HEK293 (cell line): ENCODE results near the gene PSTPIP2.

Source experiments
- CTCF ChIA-PET: fragments of 350-600 bp; formaldehyde crosslinking; extraction: SDS; loops from one replicate; lab custom pipeline; 2021; ENCODE audit warnings: antibody characterized with exemption; lab: Yijun Ruan, JAX
- POLR2A ChIA-PET: fragments of 300-600 bp; formaldehyde crosslinking; extraction: SDS; loops from one replicate; lab custom pipeline; 2020; ENCODE audit warnings: antibody characterized with exemption, inconsistent platforms; lab: Yijun Ruan, JAX
- H3K27ac ChIP-seq: fragments of 200-500 bp; sonication (Bioruptor generic); 2 replicates; pipeline ENCODE4 v1.5.1; 2014; ENCODE audit warnings: low read depth, low read length, control low read depth, inconsistent platforms; ENCODE audit errors: extremely low read depth
- H3K36me3 ChIP-seq, 2 experiments: fragments of 200-500 bp in 1 of 2; sonication (Bioruptor generic) in 1 of 2; 1 replicate in 1 of 2; 2 replicates in 1 of 2; pipeline ENCODE4 v1.5.1; 2014 to 2017; ENCODE audit warnings: inconsistent platforms in 2 of 2, low read length in 2 of 2; ENCODE audit not compliant: control insufficient read depth in 2 of 2, insufficient read depth in 1 of 2
- H3K4me1 ChIP-seq: fragments of 200-500 bp; sonication (Bioruptor generic); 2 replicates; pipeline ENCODE4 v1.5.1; 2014; ENCODE audit warnings: mild to moderate bottlenecking, low read length, inconsistent platforms; ENCODE audit not compliant: control insufficient read depth, insufficient read depth
- H3K4me3 ChIP-seq: 2 replicates; pipeline ENCODE4 v1.5.1; 2011; ENCODE audit warnings: low read depth, mild to moderate bottlenecking, control low read depth, low read length, moderate library complexity
- H3K9me3 ChIP-seq: fragments of 200-500 bp; sonication (Bioruptor generic); 2 replicates; pipeline ENCODE4 v1.5.1; 2014; ENCODE audit warnings: low read depth, low read length, inconsistent platforms; ENCODE audit not compliant: control insufficient read depth, insufficient read depth
- EGR2 ChIP-seq: fragments of 450-650 bp; formaldehyde crosslinking; IDR thresholded peaks from 2 replicates; pipeline ENCODE4 v1.5.1; 2016; ENCODE audit warnings: low read depth, missing biosample characterization, missing genetic modification characterization
- SCRT2 ChIP-seq: fragments of 450-650 bp; formaldehyde crosslinking; IDR thresholded peaks from 2 replicates; pipeline ENCODE4 v1.5.1; 2016; ENCODE audit warnings: missing biosample characterization, missing genetic modification characterization
- ZBTB21 ChIP-seq: fragments of 450-650 bp; formaldehyde crosslinking; IDR thresholded peaks from 2 replicates; pipeline ENCODE4 v1.5.1; 2017; ENCODE audit warnings: missing biosample characterization, missing genetic modification characterization
- ZBTB8A ChIP-seq: fragments of 450-650 bp; formaldehyde crosslinking; IDR thresholded peaks from 2 replicates; pipeline ENCODE4 v1.5.1; 2016; ENCODE audit warnings: missing biosample characterization, missing genetic modification characterization
- ZNF133 ChIP-seq: fragments of 450-650 bp; formaldehyde crosslinking; IDR thresholded peaks from 2 replicates; pipeline ENCODE4 v1.5.1; 2016; ENCODE audit warnings: missing biosample characterization, missing genetic modification characterization
- ZNF157 ChIP-seq: fragments of 450-650 bp; formaldehyde crosslinking; IDR thresholded peaks from 2 replicates; pipeline ENCODE4 v1.5.1; 2016; ENCODE audit warnings: missing biosample characterization, missing genetic modification characterization
- ZNF24 ChIP-seq: fragments of 450-650 bp; formaldehyde crosslinking; IDR thresholded peaks from 2 replicates; pipeline ENCODE4 v1.5.1; 2016; ENCODE audit warnings: missing biosample characterization, missing genetic modification characterization
- ZNF266 ChIP-seq: fragments of 450-650 bp; formaldehyde crosslinking; IDR thresholded peaks from 2 replicates; pipeline ENCODE4 v1.5.1; 2016; ENCODE audit warnings: missing biosample characterization, missing genetic modification characterization, low read depth
- ZNF48 ChIP-seq: fragments of 450-650 bp; formaldehyde crosslinking; IDR thresholded peaks from 2 replicates; pipeline ENCODE4 v1.5.1; 2016; ENCODE audit warnings: missing biosample characterization, missing genetic modification characterization
- ZNF501 ChIP-seq: fragments of 450-650 bp; formaldehyde crosslinking; IDR thresholded peaks from 2 replicates; pipeline ENCODE4 v1.5.1; 2016; ENCODE audit warnings: missing biosample characterization, missing genetic modification characterization
- ZNF510 ChIP-seq: fragments of 450-650 bp; formaldehyde crosslinking; IDR thresholded peaks from 2 replicates; pipeline ENCODE4 v1.5.1; 2018; ENCODE audit warnings: mild to moderate bottlenecking, missing genetic modification characterization, missing biosample characterization; ENCODE audit not compliant: insufficient replicate concordance
- ZNF621 ChIP-seq: fragments of 450-650 bp; formaldehyde crosslinking; IDR thresholded peaks from 2 replicates; pipeline ENCODE4 v1.5.1; 2017; ENCODE audit warnings: missing biosample characterization, missing genetic modification characterization
- ZNF701 ChIP-seq: fragments of 450-650 bp; formaldehyde crosslinking; IDR thresholded peaks from 2 replicates; pipeline ENCODE4 v1.5.1; 2016; ENCODE audit warnings: missing biosample characterization, missing genetic modification characterization
- ZNF830 ChIP-seq: fragments of 450-650 bp; IDR thresholded peaks from 2 replicates; pipeline ENCODE4 v1.5.0; 2018; ENCODE audit warnings: missing biosample characterization, missing genetic modification characterization, low read depth, mild to moderate bottlenecking, moderate library complexity
- ZNF843 ChIP-seq: fragments of 450-650 bp; formaldehyde crosslinking; IDR thresholded peaks from 2 replicates; pipeline ENCODE4 v1.5.1; 2016; ENCODE audit warnings: missing biosample characterization, missing genetic modification characterization
- TF ChIP-seq, protein P1 (sequence below): fragments of 450-650 bp; formaldehyde crosslinking; IDR thresholded peaks from 2 replicates; pipeline ENCODE4 v1.5.1; 2016; ENCODE audit warnings: missing biosample characterization, missing genetic modification characterization
- TF ChIP-seq, protein P2 (sequence below): fragments of 450-650 bp; formaldehyde crosslinking; IDR thresholded peaks from 2 replicates; pipeline ENCODE4 v1.5.1; 2017; ENCODE audit warnings: missing biosample characterization, missing genetic modification characterization
- TF ChIP-seq, protein P3 (sequence below): fragments of 450-650 bp; formaldehyde crosslinking; IDR thresholded peaks from 2 replicates; pipeline ENCODE4 v1.5.1; 2016; ENCODE audit warnings: missing biosample characterization, missing genetic modification characterization
- TF ChIP-seq, protein P4 (sequence below): fragments of 450-650 bp; formaldehyde crosslinking; IDR thresholded peaks from 2 replicates; pipeline ENCODE4 v1.5.1; 2016; ENCODE audit warnings: missing biosample characterization, missing genetic modification characterization

PSTPIP2 gene

DNA sequence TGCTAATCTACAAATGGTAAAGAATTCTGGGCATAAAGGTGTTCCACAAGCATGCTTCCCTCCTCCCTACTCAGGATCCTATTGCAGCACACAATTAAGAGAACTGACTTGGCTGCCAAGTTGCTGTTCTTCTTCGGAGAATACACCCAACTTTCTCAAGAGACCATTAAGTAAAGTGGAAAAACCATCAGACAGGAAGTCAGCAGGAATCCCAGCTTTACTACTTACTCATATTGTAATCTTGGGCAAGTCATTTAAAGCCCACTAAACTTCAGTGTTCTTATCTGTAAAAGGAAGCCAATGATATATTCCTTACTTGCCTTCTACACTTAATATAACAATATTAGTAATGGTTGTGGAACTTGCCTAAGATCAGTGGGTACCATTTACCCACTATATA is 37.8 kb downstream of the PSTPIP2 start (continued):
- TF ChIP-seq ZBTB21 (tag by site-specific recombination) (no peak), EGR2 (tag by site-specific recombination) (no peak), ZNF843 (no peak)
- TF ChIP-seq, protein P1, sequence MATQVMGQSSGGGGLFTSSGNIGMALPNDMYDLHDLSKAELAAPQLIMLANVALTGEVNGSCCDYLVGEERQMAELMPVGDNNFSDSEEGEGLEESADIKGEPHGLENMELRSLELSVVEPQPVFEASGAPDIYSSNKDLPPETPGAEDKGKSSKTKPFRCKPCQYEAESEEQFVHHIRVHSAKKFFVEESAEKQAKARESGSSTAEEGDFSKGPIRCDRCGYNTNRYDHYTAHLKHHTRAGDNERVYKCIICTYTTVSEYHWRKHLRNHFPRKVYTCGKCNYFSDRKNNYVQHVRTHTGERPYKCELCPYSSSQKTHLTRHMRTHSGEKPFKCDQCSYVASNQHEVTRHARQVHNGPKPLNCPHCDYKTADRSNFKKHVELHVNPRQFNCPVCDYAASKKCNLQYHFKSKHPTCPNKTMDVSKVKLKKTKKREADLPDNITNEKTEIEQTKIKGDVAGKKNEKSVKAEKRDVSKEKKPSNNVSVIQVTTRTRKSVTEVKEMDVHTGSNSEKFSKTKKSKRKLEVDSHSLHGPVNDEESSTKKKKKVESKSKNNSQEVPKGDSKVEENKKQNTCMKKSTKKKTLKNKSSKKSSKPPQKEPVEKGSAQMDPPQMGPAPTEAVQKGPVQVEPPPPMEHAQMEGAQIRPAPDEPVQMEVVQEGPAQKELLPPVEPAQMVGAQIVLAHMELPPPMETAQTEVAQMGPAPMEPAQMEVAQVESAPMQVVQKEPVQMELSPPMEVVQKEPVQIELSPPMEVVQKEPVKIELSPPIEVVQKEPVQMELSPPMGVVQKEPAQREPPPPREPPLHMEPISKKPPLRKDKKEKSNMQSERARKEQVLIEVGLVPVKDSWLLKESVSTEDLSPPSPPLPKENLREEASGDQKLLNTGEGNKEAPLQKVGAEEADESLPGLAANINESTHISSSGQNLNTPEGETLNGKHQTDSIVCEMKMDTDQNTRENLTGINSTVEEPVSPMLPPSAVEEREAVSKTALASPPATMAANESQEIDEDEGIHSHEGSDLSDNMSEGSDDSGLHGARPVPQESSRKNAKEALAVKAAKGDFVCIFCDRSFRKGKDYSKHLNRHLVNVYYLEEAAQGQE, result no peak
- TF ChIP-seq, protein P2, sequence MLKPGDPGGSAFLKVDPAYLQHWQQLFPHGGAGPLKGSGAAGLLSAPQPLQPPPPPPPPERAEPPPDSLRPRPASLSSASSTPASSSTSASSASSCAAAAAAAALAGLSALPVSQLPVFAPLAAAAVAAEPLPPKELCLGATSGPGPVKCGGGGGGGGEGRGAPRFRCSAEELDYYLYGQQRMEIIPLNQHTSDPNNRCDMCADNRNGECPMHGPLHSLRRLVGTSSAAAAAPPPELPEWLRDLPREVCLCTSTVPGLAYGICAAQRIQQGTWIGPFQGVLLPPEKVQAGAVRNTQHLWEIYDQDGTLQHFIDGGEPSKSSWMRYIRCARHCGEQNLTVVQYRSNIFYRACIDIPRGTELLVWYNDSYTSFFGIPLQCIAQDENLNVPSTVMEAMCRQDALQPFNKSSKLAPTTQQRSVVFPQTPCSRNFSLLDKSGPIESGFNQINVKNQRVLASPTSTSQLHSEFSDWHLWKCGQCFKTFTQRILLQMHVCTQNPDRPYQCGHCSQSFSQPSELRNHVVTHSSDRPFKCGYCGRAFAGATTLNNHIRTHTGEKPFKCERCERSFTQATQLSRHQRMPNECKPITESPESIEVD (tag by site-specific recombination), result no peak

DNA sequence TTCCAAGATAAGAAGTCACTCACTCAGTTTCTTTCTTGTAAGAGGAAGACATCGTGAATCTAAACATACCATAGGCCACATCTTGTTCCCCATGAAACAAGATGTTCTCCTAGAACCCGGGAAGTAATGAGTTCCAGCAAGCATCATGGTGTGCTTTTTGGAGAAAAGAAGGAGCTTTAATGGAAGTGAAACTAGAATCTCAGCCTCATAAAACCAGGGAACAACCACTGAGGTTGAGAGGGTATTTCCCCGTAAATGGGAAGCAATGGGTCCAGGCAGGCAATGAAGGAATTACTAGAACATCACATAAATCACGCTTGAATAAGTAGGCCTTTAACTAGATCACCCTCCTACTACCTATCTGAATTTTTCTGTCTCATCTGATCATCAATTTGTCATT is 40.3 kb downstream of the PSTPIP2 start:
- CTCF ChIA-PET, result no interaction called here
- H3K9me3 ChIP-seq, result no peaks in the 10 kb centered on the region
- H3K4me1 ChIP-seq, result peaks cover 2% of the 10 kb centered on the region; the same call in 1 of the 2 replicates
- H3K4me3 ChIP-seq, result no peak overlapping the region
- peaks cover 0 to 2% of the 10 kb centered on the region in 2 experiments; a peak in 1 of 3 replicates for H3K36me3 ChIP-seq
- H3K27ac ChIP-seq, result no peak overlapping the region
- TF ChIP-seq ZNF24 (tag by site-specific recombination) (no peak), ZNF830 (tag by site-specific recombination) (no peak), ZNF510 (no peak), ZNF133 (tag by site-specific recombination) (no peak), ZNF701 (no peak), ZNF501 (tag by site-specific recombination) (no peak), ZNF266 (no peak), ZNF157 (tag by site-specific recombination) (no peak), ZNF621 (no peak), ZNF48 (tag by site-specific recombination) (no peak), ZBTB8A (tag by site-specific recombination) (no peak)
- POLR2A ChIA-PET, result no interaction called here

DNA sequence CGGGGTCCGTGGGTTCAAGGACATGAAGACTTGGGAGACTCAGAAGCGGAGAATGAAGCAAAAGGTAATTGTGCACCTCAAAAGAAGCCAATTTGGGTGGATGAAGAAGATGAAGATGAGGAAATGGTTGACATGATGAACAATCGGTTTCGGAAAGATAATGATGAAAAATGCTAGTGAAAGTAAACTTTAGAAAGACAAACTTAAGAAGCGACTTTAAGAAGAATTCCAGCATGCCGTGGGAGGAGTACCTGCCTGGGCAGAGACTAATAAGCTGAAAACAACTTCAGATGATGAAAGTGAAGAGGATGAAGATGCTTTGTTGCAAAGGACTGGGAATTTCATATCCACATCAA is 43.5 kb downstream of the PSTPIP2 start:
- TF ChIP-seq, protein P3, sequence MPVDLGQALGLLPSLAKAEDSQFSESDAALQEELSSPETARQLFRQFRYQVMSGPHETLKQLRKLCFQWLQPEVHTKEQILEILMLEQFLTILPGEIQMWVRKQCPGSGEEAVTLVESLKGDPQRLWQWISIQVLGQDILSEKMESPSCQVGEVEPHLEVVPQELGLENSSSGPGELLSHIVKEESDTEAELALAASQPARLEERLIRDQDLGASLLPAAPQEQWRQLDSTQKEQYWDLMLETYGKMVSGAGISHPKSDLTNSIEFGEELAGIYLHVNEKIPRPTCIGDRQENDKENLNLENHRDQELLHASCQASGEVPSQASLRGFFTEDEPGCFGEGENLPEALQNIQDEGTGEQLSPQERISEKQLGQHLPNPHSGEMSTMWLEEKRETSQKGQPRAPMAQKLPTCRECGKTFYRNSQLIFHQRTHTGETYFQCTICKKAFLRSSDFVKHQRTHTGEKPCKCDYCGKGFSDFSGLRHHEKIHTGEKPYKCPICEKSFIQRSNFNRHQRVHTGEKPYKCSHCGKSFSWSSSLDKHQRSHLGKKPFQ (tag by site-specific recombination), result no peak
- TF ChIP-seq, protein P4, sequence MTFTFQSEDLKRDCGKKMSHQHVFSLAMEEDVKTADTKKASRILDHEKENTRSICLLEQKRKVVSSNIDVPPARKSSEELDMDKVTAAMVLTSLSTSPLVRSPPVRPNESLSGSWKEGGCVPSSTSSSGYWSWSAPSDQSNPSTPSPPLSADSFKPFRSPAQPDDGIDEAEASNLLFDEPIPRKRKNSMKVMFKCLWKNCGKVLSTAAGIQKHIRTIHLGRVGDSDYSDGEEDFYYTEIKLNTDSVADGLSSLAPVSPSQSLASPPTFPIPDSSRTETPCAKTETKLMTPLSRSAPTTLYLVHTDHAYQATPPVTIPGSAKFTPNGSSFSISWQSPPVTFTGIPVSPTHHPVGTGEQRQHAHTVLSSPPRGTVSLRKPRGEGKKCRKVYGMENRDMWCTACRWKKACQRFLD (tag by site-specific recombination), result no peak
- TF ChIP-seq SCRT2 (tag by site-specific recombination), result no peak
- TF ChIP-seq, all 188 proteins: peak for 0
- H3K36me3 ChIP-seq, result peaks cover 0 to 3% of the 10 kb centered on the region in 2 experiments; a peak in 1 of 3 replicates
- ChIA-PET CTCF (interaction anchor here (0.6 kb wide), 1 partner anchor 10 kb away, joined by 3 read pairs; no protein-coding TSS in a partner anchor), POLR2A (no interaction called here)
- H3K4me1 ChIP-seq, result peaks cover 2% of the 10 kb centered on the region; the same call in 1 of the 2 replicates
- no peak overlapping the region for H3K27ac ChIP-seq
- no peak overlapping the region; the same call in 1 of the 2 replicates for H3K4me3 ChIP-seq
- H3K9me3 ChIP-seq, result no peaks in the 10 kb centered on the region
